HG03045 (cell line): ENCODE measurements around the gene CEP44.
"Not testable (repeated sequence)": the region's sequence is repeated elsewhere in the genome, so short reads cannot be mapped to it uniquely, and the experiment has no call there.

Source experiments
- ATAC-seq: cut with Tn5 transposase; IDR thresholded peaks from one replicate; pipeline ENCODE4 v1.9.1; 2021; ENCODE audit warnings: mild to moderate bottlenecking, moderate library complexity; ENCODE audit not compliant: unreplicated experiment

Gene CEP44

GRCh38 chr4:174318829-174319764 lies 35.4 kb downstream of the CEP44 start:
- ATAC-seq, result no peak

GRCh38 chr4:174320494-174321199 lies 36.9 kb downstream of the CEP44 start:
- no peak for ATAC-seq

DNA sequence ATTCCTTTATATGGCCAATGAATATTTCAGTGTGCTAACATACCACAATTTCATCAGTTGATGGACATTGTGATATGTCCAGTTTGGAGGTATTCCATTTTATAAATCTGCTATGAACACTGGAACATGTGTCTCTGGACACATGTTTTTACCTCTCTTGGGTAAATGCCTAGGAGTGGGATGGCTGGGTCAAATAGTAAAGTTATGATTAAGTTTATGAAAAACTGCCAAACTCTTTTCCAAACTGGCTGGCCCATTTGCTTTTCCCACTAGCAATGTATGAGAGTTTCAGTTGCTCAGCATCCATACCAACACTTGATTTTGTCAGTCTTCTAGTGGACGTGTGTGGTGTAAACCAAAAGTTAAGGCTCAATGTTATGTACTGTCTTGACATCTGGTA lies 40.5 kb downstream of the CEP44 start:
- ATAC-seq, result no peak

DNA sequence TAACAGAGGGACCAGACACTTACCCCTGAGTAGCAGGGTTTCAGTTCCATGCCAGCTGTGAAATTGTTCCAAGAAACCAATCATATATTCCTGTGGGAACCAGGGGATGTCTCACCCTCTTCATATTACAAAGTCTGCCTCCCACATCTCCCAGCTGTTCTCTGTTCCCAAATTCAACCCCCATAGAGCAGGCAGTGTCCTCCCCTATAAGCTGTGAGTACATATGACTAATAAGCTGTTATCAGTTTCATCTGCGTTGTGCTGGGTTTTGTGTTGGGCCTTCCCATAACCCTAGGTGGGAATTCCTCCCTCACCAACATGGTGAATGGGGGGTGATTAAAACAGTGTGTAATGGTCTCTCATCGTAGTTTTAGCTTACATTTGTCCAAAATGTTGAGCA lies 41.0 kb downstream of the CEP44 start:
- no peak for ATAC-seq

DNA sequence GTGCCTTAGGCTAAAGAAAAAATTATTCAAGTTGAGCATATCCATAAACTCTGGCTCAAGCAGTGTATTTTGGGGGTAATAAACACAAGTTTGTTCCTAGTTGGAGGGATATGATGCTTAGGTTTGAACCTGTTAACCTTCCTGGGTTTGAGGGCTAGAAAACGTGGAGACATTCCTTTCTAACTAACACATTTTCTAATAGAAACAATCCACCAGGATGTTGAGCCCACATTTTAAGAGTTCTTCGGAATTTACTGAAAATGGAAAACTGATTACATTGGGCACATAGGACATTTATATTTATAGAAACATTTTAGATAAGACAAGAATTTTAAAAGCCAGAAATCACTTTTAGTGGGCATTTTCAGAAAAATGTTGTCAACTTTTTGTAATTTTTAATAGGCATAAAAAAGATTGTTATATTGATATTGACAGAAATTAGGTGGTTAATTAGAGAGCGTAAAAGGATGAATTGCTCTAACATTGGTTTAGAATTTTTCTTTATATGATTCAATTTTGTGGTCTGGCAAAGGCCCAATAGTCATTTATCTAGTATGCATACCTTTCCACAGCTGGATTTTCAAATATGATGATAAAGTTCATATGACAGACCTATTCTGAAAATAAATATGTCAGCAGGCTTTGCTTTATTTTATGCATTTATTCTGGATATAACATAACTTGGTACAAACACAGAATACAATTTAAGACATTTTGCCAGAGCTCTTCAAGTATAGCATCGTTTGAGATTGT lies 49.2 kb downstream of the CEP44 start:
- ATAC-seq, result no peak

DNA sequence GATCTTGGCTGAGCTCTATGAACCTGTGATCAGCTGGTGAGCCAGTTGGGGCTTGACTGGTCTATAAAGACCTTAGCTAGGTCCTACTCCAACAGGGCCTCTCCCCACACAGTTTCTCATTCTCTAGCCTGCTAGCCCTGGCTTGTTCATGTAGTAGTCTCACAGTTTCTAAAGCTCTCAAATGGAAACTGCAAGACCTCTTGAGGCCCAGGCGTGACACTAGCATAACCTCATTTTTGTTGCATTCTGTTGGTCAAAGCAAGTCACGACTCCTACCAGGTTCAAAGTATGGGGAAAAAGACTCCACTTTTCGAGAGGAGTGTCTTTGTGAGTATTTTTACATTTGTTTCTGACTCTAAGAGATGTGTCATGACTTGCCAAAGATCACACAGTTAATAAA lies 50.9 kb downstream of the CEP44 start:
- peak; percentile 99 for ATAC-seq

DNA sequence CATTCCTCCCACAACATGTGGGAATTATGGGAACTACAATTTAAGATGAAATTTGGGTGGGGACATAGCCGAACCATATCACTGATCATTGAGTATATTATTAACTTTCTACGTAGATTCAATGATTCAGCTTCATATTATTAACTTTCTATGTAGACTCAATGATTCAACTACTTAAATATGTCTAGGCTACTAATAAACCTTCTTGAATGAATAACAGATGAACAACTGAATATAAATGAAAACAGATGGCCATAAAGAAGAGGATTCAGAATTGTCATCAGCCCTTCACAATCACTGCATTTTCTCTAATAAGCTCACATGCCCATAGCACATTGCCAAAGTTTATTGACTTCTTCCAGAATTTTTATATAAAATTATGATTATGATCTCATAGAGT lies 57.0 kb downstream of the CEP44 start:
- ATAC-seq, result no peak

DNA sequence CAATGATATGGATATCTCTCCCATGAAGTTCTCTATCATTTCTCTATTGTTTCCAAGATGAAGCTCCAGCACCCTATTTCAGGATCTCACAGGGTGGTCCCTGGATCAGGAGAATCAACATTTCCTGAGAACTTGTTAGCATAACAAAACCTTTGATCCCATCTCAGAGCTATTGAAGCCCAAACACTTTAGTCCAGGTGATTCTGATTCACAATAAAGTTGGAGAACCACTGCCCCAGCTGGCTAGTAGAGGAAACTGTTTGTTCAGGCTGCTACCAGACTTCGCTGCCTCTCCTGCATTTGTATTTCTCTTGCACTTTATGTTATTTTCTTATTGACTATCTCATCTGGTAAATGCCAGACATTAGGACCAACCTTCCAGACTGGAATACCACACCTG lies 65.4 kb downstream of the CEP44 start:
- ATAC-seq, result no peak

DNA sequence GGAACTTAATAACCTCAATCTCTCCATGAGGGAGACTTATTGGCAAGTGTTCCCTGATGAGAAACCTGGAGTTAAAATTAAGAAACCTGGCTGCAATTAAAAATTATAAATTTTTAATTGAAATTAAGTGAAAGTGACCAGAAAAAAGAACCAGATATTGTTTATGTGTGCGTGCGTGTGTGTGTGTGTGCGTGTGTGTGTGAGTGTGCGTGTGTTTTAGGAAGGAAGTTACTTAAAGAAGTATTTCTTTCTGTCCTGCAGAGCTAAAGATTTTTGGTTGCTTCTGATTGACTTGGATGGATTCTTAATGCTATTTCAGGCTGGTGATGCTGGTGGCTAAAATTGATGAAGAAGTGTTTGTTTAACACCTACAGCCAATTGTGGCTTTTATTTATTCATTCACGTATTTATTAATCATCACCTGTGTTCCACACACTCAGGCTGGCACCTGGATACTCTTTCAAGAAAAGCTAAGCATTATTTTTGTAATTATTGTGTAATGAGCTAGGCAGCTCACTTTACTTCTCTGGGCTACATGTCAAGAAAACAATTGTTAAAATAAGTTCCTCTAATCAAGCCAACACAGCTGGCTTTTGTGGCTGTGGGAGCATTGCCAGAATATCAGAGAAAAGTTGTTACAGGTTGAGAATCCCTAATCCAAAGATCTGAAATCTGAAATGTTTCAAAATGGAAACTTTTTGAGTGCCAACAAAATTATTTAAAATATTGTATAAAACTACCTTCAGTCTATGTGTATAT lies 68.5 kb downstream of the CEP44 start:
- no peak for ATAC-seq

DNA sequence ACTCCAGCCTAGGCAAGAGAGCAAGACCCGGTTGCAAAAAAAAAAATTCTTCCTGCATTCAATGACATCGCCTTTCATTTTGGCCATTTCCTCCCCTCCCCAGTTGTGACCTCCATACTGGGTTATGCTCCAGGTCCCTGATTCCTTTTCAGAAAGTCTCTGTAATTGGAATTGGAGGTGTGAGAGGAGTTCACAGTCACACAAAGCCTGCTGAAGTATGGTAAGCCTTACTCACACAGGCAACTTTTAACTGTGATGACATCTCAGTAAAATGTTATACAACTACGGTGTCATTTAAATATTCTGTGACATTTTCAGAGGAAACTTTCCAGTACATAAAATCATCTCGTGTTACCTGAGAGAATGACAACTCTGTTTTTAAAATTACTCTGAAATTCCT lies 73.6 kb downstream of the CEP44 start:
- no peak for ATAC-seq

GRCh38 chr4:174358410-174358809 lies 74.7 kb downstream of the CEP44 start:
- ATAC-seq, result peak; percentile 50

DNA sequence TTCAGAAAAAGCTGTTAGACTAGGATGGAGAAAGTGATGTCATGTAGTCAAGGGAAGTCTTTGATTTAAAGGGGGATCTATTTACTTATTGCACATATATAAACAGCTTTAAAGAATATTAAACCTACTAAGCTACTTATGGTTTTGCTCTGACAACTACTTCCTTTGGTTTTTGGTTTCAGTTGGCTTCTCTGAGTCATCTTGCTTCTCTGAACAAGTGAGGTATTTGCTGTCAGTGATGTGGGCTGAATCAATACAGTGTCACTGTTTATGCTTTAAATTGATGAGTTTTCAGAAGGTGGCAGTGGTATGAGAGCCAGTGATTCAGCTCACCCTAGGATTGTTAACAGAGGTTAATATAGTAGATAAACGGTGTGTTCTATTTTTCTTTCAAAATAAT lies 75.1 kb downstream of the CEP44 start:
- ATAC-seq, result peak; percentile 99

- no peak for ATAC-seq
Measured at GRCh38 chr4:174362340-174362739, 78.6 kb downstream of the CEP44 start.

GRCh38 chr4:174363782-174364181 lies 80.1 kb downstream of the CEP44 start:
- not testable (repeated sequence) for ATAC-seq

- ATAC-seq, result no peak
Measured at GRCh38 chr4:174365018-174365587, 81.4 kb downstream of the CEP44 start.

DNA sequence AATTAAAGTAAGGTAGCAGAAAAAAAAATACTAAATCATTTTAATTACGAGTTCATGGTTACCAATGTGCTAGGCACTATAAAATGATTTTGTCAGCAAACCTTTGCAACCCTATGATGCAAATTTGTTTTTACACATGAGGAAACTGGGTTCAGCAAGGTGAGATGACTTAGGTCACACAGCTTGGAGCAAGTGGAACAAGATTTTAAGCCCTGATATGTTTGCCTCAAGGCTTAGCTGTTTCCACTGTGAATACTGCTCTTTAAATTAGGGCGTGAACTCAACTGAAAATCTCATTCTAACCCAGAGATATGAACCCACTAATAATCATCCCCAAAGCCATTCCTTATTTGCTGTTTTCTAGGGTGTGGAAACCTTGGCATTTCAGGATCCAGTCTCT lies 86.3 kb downstream of the CEP44 start:
- ATAC-seq, result no peak

DNA sequence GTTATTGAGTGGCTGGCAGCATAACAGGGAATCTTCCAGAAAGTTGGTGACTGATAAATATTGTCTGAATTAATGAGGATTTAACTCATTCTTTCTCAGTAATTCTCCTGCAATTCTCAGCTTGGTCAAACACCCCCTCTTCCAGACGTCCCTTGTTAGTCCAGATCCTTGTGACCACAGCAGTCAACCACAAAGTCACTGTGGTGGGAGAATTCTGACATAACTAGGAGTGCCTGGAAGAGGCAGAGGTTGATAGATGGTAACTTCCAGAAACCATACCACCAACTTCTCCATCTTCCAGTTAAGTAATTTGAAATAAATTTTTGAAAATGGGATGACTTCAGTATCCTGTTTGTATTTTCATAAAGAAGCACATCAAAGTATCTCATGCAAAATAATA lies 90.1 kb downstream of the CEP44 start:
- no peak for ATAC-seq

DNA sequence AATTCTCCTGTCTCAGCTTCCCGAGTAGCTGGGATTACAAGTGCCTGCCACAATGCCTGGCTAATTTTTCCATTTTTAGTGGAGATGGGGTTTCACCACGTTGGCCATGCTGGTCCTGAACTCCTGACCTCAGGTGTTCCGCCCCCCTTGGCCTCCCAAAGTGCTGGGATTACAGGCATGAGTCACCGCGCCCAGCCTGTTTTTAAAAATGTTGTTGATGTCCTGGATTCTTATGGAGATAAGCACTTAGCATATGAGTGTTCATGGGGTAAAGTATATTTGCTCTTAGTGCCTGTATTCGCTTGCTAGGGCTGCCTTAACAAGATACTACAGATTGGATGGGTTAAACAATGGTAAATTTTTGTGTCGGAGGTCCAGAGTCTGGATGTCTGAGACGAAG lies 91.7 kb downstream of the CEP44 start:
- ATAC-seq, result no peak

DNA sequence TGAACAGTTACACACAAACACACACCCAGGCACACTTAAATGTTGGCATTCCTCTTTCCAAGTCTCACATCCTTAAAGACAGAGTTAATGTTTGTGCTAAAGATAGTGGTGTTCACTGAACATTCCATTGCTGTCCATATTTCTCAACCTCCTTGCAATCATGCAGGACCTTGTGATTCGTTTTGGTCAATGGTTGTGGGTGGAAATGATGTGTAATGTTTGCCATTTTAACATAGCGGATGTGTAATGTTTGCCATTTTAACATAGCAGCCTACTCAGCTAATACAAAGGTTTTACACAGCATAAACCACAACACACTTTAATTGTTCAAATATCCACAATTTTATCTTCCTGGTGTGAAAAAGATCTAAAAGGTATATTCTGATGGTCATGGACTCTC lies 93.9 kb downstream of the CEP44 start:
- no peak for ATAC-seq

GRCh38 chr4:174378951-174379350 lies 95.2 kb downstream of the CEP44 start:
- no peak for ATAC-seq
